Esophagus squamous epithelium (tissue), 5 donors: ENCODE results near the gene ERN1. TPM values are rescaled to one million over a fixed set of nuclear protein-coding genes. Genes with fewer than 3 reads are reported as not detected.

Source experiments
- DNase-seq: peaks from one replicate; lab custom pipeline; 2025; lab: John Stamatoyannopoulos, UW
- H3K27ac ChIP-seq, 4 donors: fragments of 200-600 bp; sonication (generic); one replicate each; pipeline ENCODE4 v1.5.1; 2016 to 2019; ENCODE audit warnings: mild to moderate bottlenecking in 1 of 4
- H3K27me3 ChIP-seq, 4 donors: fragments of 200-600 bp; sonication (generic); 1 replicate in 3 of 4; 2 replicates in 1 of 4; pipeline versions ENCODE4 v1.5.1 to v1.6.0; 2017 to 2021; ENCODE audit warnings: antibody characterized with exemption in 1 of 4
- H3K36me3 ChIP-seq, 3 donors: fragments of 200-600 bp; sonication (generic); one replicate each; pipeline ENCODE4 v1.5.1; 2016 to 2019
- H3K4me1 ChIP-seq, 3 donors: fragments of 200-600 bp; sonication (generic); one replicate each; pipeline ENCODE4 v1.5.1; 2017 to 2019
- H3K4me3 ChIP-seq, 4 donors: fragments of 200-600 bp; sonication (generic); 1 replicate in 3 of 4; 2 replicates in 1 of 4; pipeline ENCODE4 v1.5.1; 2016 to 2019; ENCODE audit warnings: mild to moderate bottlenecking in 2 of 4, moderate library complexity in 1 of 4
- H3K9me3 ChIP-seq, 3 donors: fragments of 200-600 bp; sonication (generic); one replicate each; pipeline ENCODE4 v1.5.1; 2016 to 2019
- POLR2A ChIP-seq, 4 donors: fragments of 450-650 bp; IDR thresholded peaks; one replicate each; pipeline ENCODE4 v1.6.1; 2017; ENCODE audit warnings: antibody characterized with exemption in 4 of 4, mild to moderate bottlenecking in 4 of 4, moderate library complexity in 3 of 4
- WGBS, 2 donors: methylation state at CpG; one replicate each; pipeline ENCODE4 v1.1.5; 2018; 5-methylcytosine and 5-hydroxymethylcytosine counted together
- intact Hi-C: fragments of 100-400 bp; cut with DNase I; formaldehyde crosslinking; loops from one replicate; pipeline ENCODE4 v1.15.0; 2022
- total RNA-seq, 4 donors: library from RNA; depleted of rRNA; stranded (reverse); fragments of >200 nt; gene quantifications; one replicate each; pipeline ENCODE4 v1.1.0, GENCODE V29; 2016
- TF ChIP-seq, protein P1 (sequence below), 6 experiments: fragments of 450-650 bp in 4 of 6; fragments of 200-600 bp in 2 of 6; sonication (generic) in 2 of 6; IDR thresholded peaks; one replicate each; pipeline ENCODE4 v1.5.1; 2016 to 2019; ENCODE audit warnings: antibody characterized with exemption in 6 of 6, mild to moderate bottlenecking in 4 of 6, moderate library complexity in 4 of 6
- donor health status: DM: yes; HTN: yes; CAD: no.

ERN1 gene
- total RNA-seq, 4 donors from 2014 or later = 9.2 to 19.1 (median 15.1) TPM

DNA sequence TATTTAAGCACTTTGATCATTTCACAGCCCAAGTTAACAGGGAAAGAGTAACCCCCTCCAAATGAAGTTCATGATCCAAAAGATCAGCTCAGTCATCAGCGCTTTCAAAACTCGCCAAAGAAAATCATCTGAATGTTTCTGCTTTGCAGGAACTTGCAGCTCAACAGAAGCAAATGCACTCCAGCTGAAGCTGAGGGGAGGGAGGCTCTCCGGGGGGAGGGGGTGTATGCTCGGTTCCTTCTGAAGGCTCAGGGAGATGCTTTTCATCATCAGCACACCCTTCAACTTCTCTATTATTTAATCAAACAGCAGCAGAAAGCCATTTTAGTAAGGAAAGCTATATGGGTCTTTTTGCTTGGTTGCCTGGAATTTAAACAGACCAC, 24.4 kb upstream of the ERN1 start:
- TF ChIP-seq, protein P1, sequence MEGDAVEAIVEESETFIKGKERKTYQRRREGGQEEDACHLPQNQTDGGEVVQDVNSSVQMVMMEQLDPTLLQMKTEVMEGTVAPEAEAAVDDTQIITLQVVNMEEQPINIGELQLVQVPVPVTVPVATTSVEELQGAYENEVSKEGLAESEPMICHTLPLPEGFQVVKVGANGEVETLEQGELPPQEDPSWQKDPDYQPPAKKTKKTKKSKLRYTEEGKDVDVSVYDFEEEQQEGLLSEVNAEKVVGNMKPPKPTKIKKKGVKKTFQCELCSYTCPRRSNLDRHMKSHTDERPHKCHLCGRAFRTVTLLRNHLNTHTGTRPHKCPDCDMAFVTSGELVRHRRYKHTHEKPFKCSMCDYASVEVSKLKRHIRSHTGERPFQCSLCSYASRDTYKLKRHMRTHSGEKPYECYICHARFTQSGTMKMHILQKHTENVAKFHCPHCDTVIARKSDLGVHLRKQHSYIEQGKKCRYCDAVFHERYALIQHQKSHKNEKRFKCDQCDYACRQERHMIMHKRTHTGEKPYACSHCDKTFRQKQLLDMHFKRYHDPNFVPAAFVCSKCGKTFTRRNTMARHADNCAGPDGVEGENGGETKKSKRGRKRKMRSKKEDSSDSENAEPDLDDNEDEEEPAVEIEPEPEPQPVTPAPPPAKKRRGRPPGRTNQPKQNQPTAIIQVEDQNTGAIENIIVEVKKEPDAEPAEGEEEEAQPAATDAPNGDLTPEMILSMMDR (IDR thresholded peaks at IDR 0.05) = no peak
- no peak for TF ChIP-seq POLR2A (IDR thresholded peaks at IDR 0.05)
- no peak for DNase-seq
- H3K4me3 ChIP-seq = no peak overlapping the region
- WGBS, 2 donors = 63 to 71% methylated on average over 4 of the region's 4 CpGs
- no peaks in the 10 kb centered on the region for H3K27me3 ChIP-seq
- intact Hi-C loops = no loop called here
- no peaks in the 10 kb centered on the region for H3K9me3 ChIP-seq
- peaks cover 0 to 74% (median 6%) of the 10 kb centered on the region in 3 donors for H3K36me3 ChIP-seq
- H3K27ac ChIP-seq = no peak overlapping the region
- H3K4me1 ChIP-seq = peaks cover 0 to 44% (median 7%) of the 10 kb centered on the region in 3 donors

GRCh38 chr17:64153565-64154312, 23.8 kb upstream of the ERN1 start:
- no peak for TF ChIP-seq POLR2A (IDR thresholded peaks at IDR 0.05)
- TF ChIP-seq, protein P1 (IDR thresholded peaks at IDR 0.05) = no peak
- Histone ChIP-seq H3K4me3 (no peak overlapping the region), H3K36me3 (peaks cover 0 to 78% (median 6%) of the 10 kb centered on the region in 3 donors), H3K4me1 (peaks cover 0 to 38% (median 7%) of the 10 kb centered on the region in 3 donors), H3K27ac (peak overlapping the region in 1 of 4 donors; percentile 3), H3K9me3 (no peaks in the 10 kb centered on the region), H3K27me3 (no peaks in the 10 kb centered on the region)
- WGBS, 2 donors = 86 to 87% methylated on average over 3 of the region's 3 CpGs
- intact Hi-C loops = no loop called here
- no peak for DNase-seq

DNA sequence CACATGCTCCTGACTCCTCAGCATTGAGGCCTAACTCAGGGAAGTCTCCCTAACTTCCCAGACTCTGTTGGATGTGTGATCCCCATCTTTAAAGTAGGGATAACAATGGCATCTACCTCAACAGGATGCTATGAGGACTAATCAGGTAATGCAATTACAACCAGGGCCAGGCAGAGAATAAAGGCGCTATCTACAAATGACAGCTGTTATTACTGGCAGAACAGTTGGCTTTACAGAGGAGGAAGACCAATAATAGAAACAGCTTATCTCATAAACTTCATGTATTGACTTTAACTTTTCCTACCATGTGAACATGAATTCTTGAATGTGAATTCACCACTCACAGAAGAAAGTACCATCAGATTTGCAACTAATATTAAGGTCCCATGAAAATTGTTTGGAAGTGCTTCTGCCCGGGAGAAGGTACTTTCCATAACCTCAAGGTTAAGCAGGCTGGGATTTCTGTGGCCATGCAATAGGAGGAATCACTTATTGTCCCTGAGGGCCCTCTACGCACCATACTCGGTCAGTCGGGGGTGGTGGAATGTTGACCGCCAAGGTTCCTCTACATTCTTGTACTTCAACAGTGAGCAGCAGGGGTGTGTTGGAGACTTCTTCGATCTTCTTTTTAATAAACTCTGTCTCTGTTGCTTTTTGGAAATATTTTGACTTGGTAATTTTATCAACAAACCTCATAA, 22.6 kb upstream of the ERN1 start:
- Histone ChIP-seq H3K4me1 (peaks cover 0 to 45% (median 7%) of the 10 kb centered on the region in 3 donors), H3K27me3 (no peaks in the 10 kb centered on the region), H3K27ac (no peak overlapping the region), H3K9me3 (no peaks in the 10 kb centered on the region), H3K36me3 (peaks cover 0 to 80% (median 6%) of the 10 kb centered on the region in 3 donors), H3K4me3 (no peak overlapping the region)
- intact Hi-C loops = no loop called here
- 90 to 99% methylated on average over 7 of the region's 7 CpGs for WGBS, 2 donors
- TF ChIP-seq POLR2A (IDR thresholded peaks at IDR 0.05) = no peak
- TF ChIP-seq, protein P1 (IDR thresholded peaks at IDR 0.05) = no peak
- no peak for DNase-seq

GRCh38 chr17:64151016-64151368, 21.0 kb upstream of the ERN1 start:
- Histone ChIP-seq H3K27me3 (no peaks in the 10 kb centered on the region), H3K36me3 (peaks cover 0 to 74% (median 6%) of the 10 kb centered on the region in 3 donors), H3K4me1 (peaks cover 6 to 44% (median 10%) of the 10 kb centered on the region in 3 donors), H3K4me3 (no peak overlapping the region), H3K9me3 (no peaks in the 10 kb centered on the region), H3K27ac (peak overlapping the region in 1 of 4 donors; percentile 49)
- 100% methylated on average over 1 of the region's 1 CpG for WGBS, 2 donors
- intact Hi-C loops = no loop called here
- DNase-seq = no peak
- TF ChIP-seq, protein P1 (IDR thresholded peaks at IDR 0.05) = no peak
- no peak for TF ChIP-seq POLR2A (IDR thresholded peaks at IDR 0.05)
